Natural killer cell (primary cell): ENCODE results near the gene FOXN3. TPM values are rescaled to one million over a fixed set of nuclear protein-coding genes. Genes with fewer than 3 reads are reported as not detected.

ENCODE experiments used
- ATAC-seq, 3 donors: fragments of 150-1000 bp in 2 of 3; fragments of 200-7000 bp in 1 of 3; cut with Tn5 transposase; 1 replicate in 1 of 3; 2 replicates in 2 of 3; pipeline ENCODE4 v1.10.0; 2021; ENCODE audit warnings: mild to moderate bottlenecking in 2 of 3, moderate library complexity in 2 of 3
- DNase-seq, 2 donors: peaks; one replicate each; pipeline versions ENCODE4 v3.0.0 to v3.0.0-alpha.2; 2013 to 2021; ENCODE audit warnings: mixed read lengths in 1 of 2
- H3K27ac ChIP-seq: one replicate; pipeline ENCODE4 v1.5.1; 2013; ENCODE audit warnings: mild to moderate bottlenecking, low read length
- H3K27me3 ChIP-seq: one replicate; pipeline ENCODE4 v1.6.1; 2013; ENCODE audit warnings: low read length; ENCODE audit not compliant: control insufficient read depth, insufficient read depth
- H3K36me3 ChIP-seq: one replicate; pipeline ENCODE4 v1.6.1; 2013; ENCODE audit warnings: low read length; ENCODE audit not compliant: control insufficient read depth, insufficient read depth
- H3K4me1 ChIP-seq: one replicate; pipeline ENCODE4 v1.6.1; 2013; ENCODE audit warnings: low read length; ENCODE audit not compliant: control insufficient read depth, insufficient read depth
- H3K4me3 ChIP-seq: one replicate; pipeline ENCODE4 v1.5.1; 2013; ENCODE audit warnings: low read length
- H3K9me3 ChIP-seq: one replicate; pipeline ENCODE4 v1.6.1; 2013; ENCODE audit warnings: low read length; ENCODE audit not compliant: control insufficient read depth, insufficient read depth
- H3K27ac Mint-ChIP-seq, 2 donors: one replicate each; pipeline ENCODE4 v1.8.0; 2022; ENCODE audit warnings: mild to moderate bottlenecking in 2 of 2, mixed read lengths in 2 of 2, moderate library complexity in 1 of 2
- H3K27me3 Mint-ChIP-seq, 2 donors: one replicate each; pipeline ENCODE4 v1.8.0; 2022; ENCODE audit warnings: low read depth in 2 of 2, mixed read lengths in 2 of 2
- H3K36me3 Mint-ChIP-seq: one replicate; pipeline ENCODE4 v1.8.0; 2022; ENCODE audit warnings: mixed read lengths
- H3K4me1 Mint-ChIP-seq, 2 donors: one replicate each; pipeline ENCODE4 v1.8.0; 2022; ENCODE audit warnings: mixed read lengths in 2 of 2
- H3K4me3 Mint-ChIP-seq: one replicate; pipeline ENCODE4 v1.8.0; 2022; ENCODE audit warnings: mild to moderate bottlenecking, moderate library complexity, mixed read lengths
- H3K9me3 Mint-ChIP-seq, 2 donors: one replicate each; pipeline ENCODE4 v1.8.0; 2022; ENCODE audit warnings: mixed read lengths in 2 of 2
- CTCF ChIP-seq: fragments of 200-600 bp; IDR thresholded peaks from one replicate; pipeline ENCODE4 v1.8.0; 2022; ENCODE audit warnings: antibody characterized with exemption
- WGBS: methylation state at CpG from one replicate; pipeline ENCODE4 v1.1.7; 2013; ENCODE audit warnings: missing lambda C conversion rate; ENCODE audit not compliant: insufficient coverage; 5-methylcytosine and 5-hydroxymethylcytosine counted together
- intact Hi-C: fragments of 100-400 bp; cut with micrococcal nuclease; formaldehyde crosslinking; loops from one replicate; pipeline ENCODE4 v1.14.2; 2022
- total RNA-seq, 4 donors: library from RNA; stranded (reverse); fragments of 120-200 nt in 1 of 4; gene quantifications; one replicate each; pipeline versions ENCODE4 v1.2.3 to v1.2.4, GENCODE V29; 2013 to 2022

FOXN3 gene
- total RNA-seq, 3 donors from 2014 or later (not counting 1 experiment from before 2014, with no cell fraction given) = 209 to 216 (median 209) TPM

- peaks cover 13% of the 10 kb centered on the region for H3K36me3 ChIP-seq
- WGBS = 94% methylated on average over 2 of the region's 2 CpGs
- H3K27me3 Mint-ChIP-seq = no peaks in the 10 kb centered on the region
- no peak for DNase-seq
- ATAC-seq = no peak
- H3K27me3 ChIP-seq = no peaks in the 10 kb centered on the region
- peaks cover 24% of the 10 kb centered on the region for H3K36me3 Mint-ChIP-seq
- TF ChIP-seq CTCF = no peak
- no peaks in the 10 kb centered on the region for H3K9me3 ChIP-seq
- no peak overlapping the region for H3K4me3 Mint-ChIP-seq
- H3K4me3 ChIP-seq = no peak overlapping the region
- H3K9me3 Mint-ChIP-seq = peaks cover 0 to 6% of the 10 kb centered on the region in 2 donors
- H3K4me1 Mint-ChIP-seq = peaks cover 7 to 10% of the 10 kb centered on the region in 2 donors
- H3K27ac Mint-ChIP-seq = no peak overlapping the region
- H3K27ac ChIP-seq = no peak overlapping the region
- H3K4me1 ChIP-seq = no peaks in the 10 kb centered on the region
- intact Hi-C loops = loop anchor here (10.0 kb wide), 1 partner anchor 126 kb away; no protein-coding TSS in a partner anchor
Observed at GRCh38 chr14:89171168-89171567, 245.9 kb downstream of the FOXN3 start.

GRCh38 chr14:89167705-89168104 lies 249.3 kb downstream of the FOXN3 start:
- Mint-ChIP-seq H3K27me3 (no peaks in the 10 kb centered on the region), H3K4me3 (no peak overlapping the region), H3K4me1 (peaks cover 32 to 35% of the 10 kb centered on the region in 2 donors), H3K27ac (no peak overlapping the region), H3K36me3 (peaks cover 12% of the 10 kb centered on the region), H3K9me3 (peaks cover 0 to 6% of the 10 kb centered on the region in 2 donors)
- Histone ChIP-seq H3K36me3 (peaks cover 6% of the 10 kb centered on the region), H3K4me3 (no peak overlapping the region), H3K9me3 (no peaks in the 10 kb centered on the region), H3K27me3 (no peaks in the 10 kb centered on the region), H3K4me1 (peaks cover 18% of the 10 kb centered on the region), H3K27ac (no peak overlapping the region)
- intact Hi-C loops = no loop called here
- no peak for TF ChIP-seq CTCF
- ATAC-seq (no peak), DNase-seq (no peak)
- WGBS = 73% methylated on average over 6 of the region's 6 CpGs

GRCh38 chr14:89166633-89167032 lies 250.4 kb downstream of the FOXN3 start:
- TF ChIP-seq CTCF = no peak
- H3K36me3 Mint-ChIP-seq = peaks cover 16% of the 10 kb centered on the region
- 84% methylated on average over 4 of the region's 4 CpGs for WGBS
- DNase-seq (no peak), ATAC-seq (no peak)
- Histone ChIP-seq H3K9me3 (no peaks in the 10 kb centered on the region), H3K27ac (no peak overlapping the region), H3K27me3 (no peaks in the 10 kb centered on the region), H3K4me3 (no peak overlapping the region), H3K4me1 (peaks cover 18% of the 10 kb centered on the region), H3K36me3 (peaks cover 12% of the 10 kb centered on the region)
- H3K27ac Mint-ChIP-seq = no peak overlapping the region
- no peaks in the 10 kb centered on the region for H3K27me3 Mint-ChIP-seq
- intact Hi-C loops = no loop called here
- no peak overlapping the region for H3K4me3 Mint-ChIP-seq
- peaks cover 32 to 35% of the 10 kb centered on the region in 2 donors for H3K4me1 Mint-ChIP-seq
- peaks cover 0 to 6% of the 10 kb centered on the region in 2 donors for H3K9me3 Mint-ChIP-seq
